Medulla oblongata (tissue), 1 donor: Measurements from ENCODE around the gene OTOGL.
A peak's percentile ranks its signal among the peaks of the same experiment; 100 is the strongest.

Experiments
- DNase-seq: peaks from one replicate; pipeline ENCODE4 v3.0.0-alpha.2; 2015; ENCODE audit errors: extremely low spot score

OTOGL gene

GRCh38 chr12:80364056-80364455 lies 264.7 kb downstream of the OTOGL start:
- no peak for DNase-seq

- DNase-seq = no peak
These were observed 274.3 kb downstream of the OTOGL start for GRCh38 chr12:80373666-80374065.

GRCh38 chr12:80374615-80375014 lies 275.3 kb downstream of the OTOGL start:
- DNase-seq = no peak

- DNase-seq = no peak
These were observed 277.9 kb downstream of the OTOGL start for GRCh38 chr12:80377140-80377794.

GRCh38 chr12:80381121-80381520 lies 281.8 kb downstream of the OTOGL start:
- no peak for DNase-seq

- DNase-seq = no peak
These were observed 282.9 kb downstream of the OTOGL start for GRCh38 chr12:80382254-80382653.

- peak; percentile 12 for DNase-seq
These were observed 301.2 kb downstream of the OTOGL start for GRCh38 chr12:80400571-80400991.

GRCh38 chr12:80401191-80401590 lies 301.9 kb downstream of the OTOGL start:
- no peak for DNase-seq

GRCh38 chr12:80404629-80405028 lies 305.3 kb downstream of the OTOGL start:
- no peak for DNase-seq

GRCh38 chr12:80406253-80406652 lies 306.9 kb downstream of the OTOGL start:
- DNase-seq = no peak

- no peak for DNase-seq
These were observed 312.4 kb downstream of the OTOGL start for GRCh38 chr12:80411787-80412186.

GRCh38 chr12:80412343-80412953 lies 313.1 kb downstream of the OTOGL start:
- peak; percentile 67 for DNase-seq

- DNase-seq = no peak
These were observed 314.1 kb downstream of the OTOGL start for GRCh38 chr12:80413462-80413861.

GRCh38 chr12:80415466-80415865 lies 316.1 kb downstream of the OTOGL start:
- DNase-seq = no peak

- no peak for DNase-seq
These were observed 320.3 kb downstream of the OTOGL start for GRCh38 chr12:80419644-80420043.

- DNase-seq = no peak
These were observed 320.7 kb downstream of the OTOGL start for GRCh38 chr12:80420075-80420474.

- DNase-seq = no peak
These were observed 323.2 kb downstream of the OTOGL start for GRCh38 chr12:80422550-80422949.
